GM12878 (cell line): ENCODE results near the gene UBR2. TPM values are rescaled to one million over a fixed set of nuclear protein-coding genes. Genes with fewer than 3 reads are reported as not detected.

Source experiments
- ATAC-seq: fragments of 200-7000 bp; cut with Tn5 transposase; 3 replicates; pipeline ENCODE4 v1.9.1; 2020; ENCODE audit warnings: mild to moderate bottlenecking, moderate library complexity
- BruUV-seq: library from RNA; stranded (reverse); fragments of 400-500 nt; replicated peaks from 2 replicates; lab custom pipeline; 2021; lab: Mats Ljungman, UMichigan
- CTCF ChIA-PET: fragments of 300-600 bp; sonication (Branson Sonifier 250); formaldehyde crosslinking; extraction: SDS; loops from one replicate; lab custom pipeline; 2021; ENCODE audit warnings: inconsistent platforms; lab: Yijun Ruan, JAX
- POLR2A ChIA-PET: fragments of 350-600 bp; formaldehyde crosslinking; extraction: SDS; loops from one replicate; lab custom pipeline; 2021; ENCODE audit warnings: inconsistent platforms; lab: Charles Lee
- RAD21 ChIA-PET: fragments of 300-600 bp; sonication (Branson Sonifier 250); formaldehyde crosslinking; loops from one replicate; lab custom pipeline; 2023; ENCODE audit warnings: antibody characterized with exemption; ENCODE audit not compliant: unreplicated experiment; lab: Charles Lee
- SMC1A ChIA-PET: fragments of 300-600 bp; sonication (Branson Sonifier 250); formaldehyde crosslinking; loops from one replicate; lab custom pipeline; 2023; ENCODE audit not compliant: unreplicated experiment, uncharacterized antibody; lab: Charles Lee
- DNase-seq: peaks from one replicate; pipeline ENCODE4 v3.0.0-alpha.2; 2011; ENCODE audit warnings: low read depth, low spot score
- FAIRE-seq: peaks from 3 replicates; lab custom pipeline; 2011; peaks lifted over from hg19 to GRCh38; lab: Jason Lieb, UNC
- H2AFZ ChIP-seq: 2 replicates; pipeline ENCODE4 v1.6.0; 2011; ENCODE audit warnings: low read depth, low read length, control low read depth; ENCODE audit not compliant: control insufficient read depth
- H3K27ac ChIP-seq: 2 replicates; pipeline ENCODE4 v1.5.1; 2011; ENCODE audit warnings: control low read depth; ENCODE audit not compliant: control insufficient read depth, insufficient read depth
- H3K27me3 ChIP-seq, 2 experiments: replicated peaks in 1 of 2; 2 replicates each; pipeline versions ENCODE4 v1.6.0 to v1.6.1; 2011; ENCODE audit warnings: low read length in 1 of 2; ENCODE audit not compliant: control insufficient read depth in 2 of 2, insufficient read depth in 2 of 2
- H3K36me3 ChIP-seq, 2 experiments: 2 replicates each; pipeline ENCODE4 v1.5.1; 2011; ENCODE audit warnings: low read length in 1 of 2; ENCODE audit not compliant: control insufficient read depth in 2 of 2, insufficient read depth in 2 of 2
- H3K4me1 ChIP-seq: 2 replicates; pipeline ENCODE4 v1.6.1; 2011; ENCODE audit warnings: mild to moderate bottlenecking, low read length, moderate library complexity, mixed read lengths; ENCODE audit not compliant: control insufficient read depth, insufficient read depth
- H3K4me2 ChIP-seq: 2 replicates; pipeline ENCODE4 v1.6.0; 2011; ENCODE audit warnings: control low read depth; ENCODE audit not compliant: control insufficient read depth, insufficient read depth
- H3K4me3 ChIP-seq: fragments of 200-600 bp; sonication (generic); 2 replicates; pipeline ENCODE4 v1.5.1; 2016
- H3K79me2 ChIP-seq: 2 replicates; pipeline ENCODE4 v1.6.0; 2011; ENCODE audit warnings: low read length; ENCODE audit not compliant: control insufficient read depth, insufficient read depth
- H3K9ac ChIP-seq: 2 replicates; pipeline ENCODE4 v1.8.0; 2011; ENCODE audit warnings: low read length, control low read depth, mixed read lengths; ENCODE audit not compliant: control insufficient read depth, insufficient read depth
- H3K9me3 ChIP-seq: replicated peaks from 3 replicates; pipeline ENCODE4 v1.5.1; 2011; ENCODE audit warnings: mild to moderate bottlenecking, low read length; ENCODE audit not compliant: control insufficient read depth, insufficient read depth
- H4K20me1 ChIP-seq: 2 replicates; pipeline ENCODE4 v1.6.0; 2011; ENCODE audit not compliant: control insufficient read depth, insufficient read depth
- JUNB ChIP-seq: IDR thresholded peaks from 2 replicates; pipeline ENCODE4 v1.6.1; 2016; ENCODE audit warnings: antibody characterized with exemption, mild to moderate bottlenecking
- MTA3 ChIP-seq: IDR thresholded peaks from 2 replicates; pipeline ENCODE4 v1.6.1; 2012; ENCODE audit warnings: low read length, inconsistent platforms, borderline replicate concordance
- RUNX3 ChIP-seq: IDR thresholded peaks from 2 replicates; pipeline ENCODE4 v1.6.1; 2012; ENCODE audit warnings: low read length, inconsistent platforms
- WGBS: methylation state at CpG from one replicate; pipeline ENCODE4 v1.1.6; 2016; ENCODE audit warnings: low lambda C conversion rate; ENCODE audit not compliant: insufficient replicate concordance, insufficient coverage; ENCODE audit errors: missing lambda C conversion rate; 5-methylcytosine and 5-hydroxymethylcytosine counted together
- in situ Hi-C: fragments of 300-500 bp; cut with MboI; formaldehyde crosslinking; loops from 9 replicates; pipeline ENCODE4 v1.14.3; 2018; ENCODE audit warnings: mixed read lengths
- intact Hi-C: fragments of 100-400 bp; cut with micrococcal nuclease; formaldehyde crosslinking; loops from one replicate; pipeline ENCODE4 v1.14.2; 2022; ENCODE audit not compliant: unreplicated experiment
- polyA plus RNA-seq, 11 experiments: library from polyadenylated mRNA; depleted of rRNA in 4 of 11; unstranded in 6 of 11; stranded (reverse) in 5 of 11; fragments of >200 nt; fragmentation: Nextera tagmentation in 4 of 11; fragmentation: Illumina TruSeq in 1 of 11; extraction: Ambion mirVana in 4 of 11; extraction: Trizol in 1 of 11; gene quantifications; 1 replicate in 1 of 11; 2 replicates in 10 of 11; pipeline versions ENCODE4 v1.2.1 to v1.2.3, GENCODE V29; 2011 to 2016; ENCODE audit warnings: inconsistent platforms in 2 of 11, missing spikeins in 2 of 11, low read depth in 1 of 11
- total RNA-seq, 4 experiments: library from RNA; depleted of rRNA in 3 of 4; stranded (reverse); fragments of >200 nt in 3 of 4; fragmentation: Illumina TruSeq in 1 of 4; extraction: Trizol in 1 of 4; gene quantifications; 2 replicates each; pipeline versions ENCODE4 v1.2.1 to v1.2.3, GENCODE V29; 2013 to 2021
- TF ChIP-seq, protein P1 (sequence below): IDR thresholded peaks from 2 replicates; pipeline ENCODE4 v1.6.1; 2011; ENCODE audit warnings: borderline replicate concordance, low read depth, mild to moderate bottlenecking, moderate library complexity, mixed read lengths, low read length; ENCODE audit not compliant: insufficient read depth; ENCODE audit errors: extremely low read length

The UBR2 gene
- total and polyA plus RNA-seq, 10 of the 15 experiments (the other 5 are each of a cell fraction or from before 2014, with no cell fraction given), result 2.3 to 18.4 (median 9.6) TPM

DNA sequence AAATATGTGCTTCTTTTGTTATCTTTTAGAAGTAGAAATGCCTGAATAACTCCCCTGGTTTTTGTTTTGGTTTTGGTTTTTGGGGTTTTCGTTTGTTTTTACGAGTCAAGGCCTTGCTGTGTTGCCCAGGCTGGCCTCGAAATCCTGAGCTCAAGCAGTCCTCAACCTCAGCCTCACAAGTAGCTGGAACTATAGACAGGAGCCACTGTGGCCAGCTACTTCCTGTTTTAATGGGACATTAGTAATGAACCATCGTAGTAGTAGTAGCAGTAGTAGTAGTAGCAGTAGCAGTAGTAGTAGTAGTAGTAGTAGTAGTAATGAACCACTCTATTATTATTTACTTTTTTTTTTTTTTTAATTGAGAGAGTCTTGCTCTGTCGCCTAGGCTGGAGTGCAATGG is 66.0 kb downstream of the UBR2 start:
- DNase-seq (peak; percentile 7), ATAC-seq (peak; percentile 74), FAIRE-seq (no peak)
- peaks cover 3 to 17% of the 10 kb centered on the region in 2 experiments; a peak in 3 of 4 replicates for H3K36me3 ChIP-seq
- H3K4me1 ChIP-seq, result peaks cover 4% of the 10 kb centered on the region; the same call in 1 of the 2 replicates
- H3K4me3 ChIP-seq, result no peak overlapping the region
- H3K9ac ChIP-seq, result no peak overlapping the region
- H3K27ac ChIP-seq, result peak overlapping the region; percentile 58
- ChIA-PET SMC1A (interaction anchor here (0.5 to 1.2 kb wide), 9 partner anchors 11 to 96 kb away, joined by 3 to 4 read pairs (median 3); no protein-coding TSS in a partner anchor), CTCF (interaction anchor here (0.9 to 2.4 kb wide), 3 partner anchors 32 to 97 kb away, joined by 3 to 5 read pairs (median 5); no protein-coding TSS in a partner anchor), POLR2A (interaction anchor here (0.7 to 0.8 kb wide), 3 partner anchors 18 to 1085 kb away, joined by 3 to 6 read pairs (median 4); no protein-coding TSS in a partner anchor), RAD21 (interaction anchor here (2.0 kb wide), 1 partner anchor 63 kb away, joined by 5 read pairs; no protein-coding TSS in a partner anchor)
- no TSS peak for BruUV-seq
- H2AFZ ChIP-seq, result peak overlapping the region; percentile 33; the same call in 1 of the 2 replicates
- WGBS, result 23% methylated on average over 5 of the region's 5 CpGs
- TF ChIP-seq, protein P1, sequence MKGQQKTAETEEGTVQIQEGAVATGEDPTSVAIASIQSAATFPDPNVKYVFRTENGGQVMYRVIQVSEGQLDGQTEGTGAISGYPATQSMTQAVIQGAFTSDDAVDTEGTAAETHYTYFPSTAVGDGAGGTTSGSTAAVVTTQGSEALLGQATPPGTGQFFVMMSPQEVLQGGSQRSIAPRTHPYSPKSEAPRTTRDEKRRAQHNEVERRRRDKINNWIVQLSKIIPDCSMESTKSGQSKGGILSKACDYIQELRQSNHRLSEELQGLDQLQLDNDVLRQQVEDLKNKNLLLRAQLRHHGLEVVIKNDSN, result no peak
- TF ChIP-seq RUNX3, result peak; percentile 47; the same call in 1 of the 2 replicates
- no peaks in the 10 kb centered on the region for H3K9me3 ChIP-seq
- intact Hi-C loops (no loop called here), in situ Hi-C loops (no loop called here)
- H3K79me2 ChIP-seq, result no peaks in the 10 kb centered on the region
- H3K4me2 ChIP-seq, result peak overlapping the region; percentile 51; the same call in 1 of the 2 replicates
- no peaks in the 10 kb centered on the region for H4K20me1 ChIP-seq
- H3K27me3 ChIP-seq, result no peaks in the 10 kb centered on the region

DNA sequence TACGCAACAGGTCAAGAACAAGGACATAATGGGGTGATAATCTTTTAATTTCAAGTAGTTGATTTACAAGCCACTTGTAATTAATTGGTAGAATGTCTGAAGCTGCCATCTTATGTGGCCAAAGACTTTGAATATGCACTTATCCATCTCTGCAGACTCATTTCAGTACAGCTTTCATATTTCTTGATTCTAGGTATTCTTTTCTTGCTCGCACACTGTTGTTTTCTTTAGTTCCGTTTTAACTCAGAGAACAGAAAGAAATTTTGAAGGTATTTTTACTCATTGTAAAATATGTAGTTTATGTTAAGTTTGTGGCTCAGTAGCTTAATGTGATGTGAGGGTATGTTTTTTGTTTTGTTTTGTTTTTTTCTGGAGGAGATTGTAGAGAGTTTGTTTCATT is 73.9 kb downstream of the UBR2 start:
- intact Hi-C loops (no loop called here), in situ Hi-C loops (no loop called here)
- Histone ChIP-seq H3K9me3 (no peaks in the 10 kb centered on the region), H2AFZ (no peak overlapping the region), H3K36me3 (peaks cover 3 to 14% of the 10 kb centered on the region in 2 experiments), H3K4me1 (peaks cover 5% of the 10 kb centered on the region), H3K79me2 (no peaks in the 10 kb centered on the region), H3K27ac (no peak overlapping the region; the same call in 1 of the 2 replicates), H3K27me3 (no peaks in the 10 kb centered on the region), H3K4me2 (no peak overlapping the region), H3K4me3 (no peak overlapping the region), H3K9ac (no peak overlapping the region), H4K20me1 (no peaks in the 10 kb centered on the region)
- DNase-seq (no peak), ATAC-seq (no peak), FAIRE-seq (no peak)
- BruUV-seq, result no TSS peak
- ChIA-PET SMC1A (interaction anchor here (1.3 to 1.4 kb wide), 2 partner anchors 18 to 24 kb away, joined by 3 to 4 read pairs; no protein-coding TSS in a partner anchor), CTCF (interaction anchor here (0.8 to 1.4 kb wide), 3 partner anchors 25 to 90 kb away, joined by 3 to 4 read pairs (median 3); no protein-coding TSS in a partner anchor), RAD21 (no interaction called here), POLR2A (no interaction called here)
- 37% methylated on average over 3 of the region's 3 CpGs for WGBS
- peak; percentile 56 for TF ChIP-seq JUNB
- TF ChIP-seq MTA3, result no peak
